VCaP (cell line): ENCODE measurements around the gene ZNF26.

Experiments
- H3K27ac ChIP-seq: fragments of 450-650 bp; 2 replicates; pipeline ENCODE4 v1.5.1; 2017
- CTCF ChIP-seq: fragments of 450-650 bp; conservative IDR thresholded peaks from 2 replicates; pipeline ENCODE4 v1.5.1; 2017; ENCODE audit warnings: mild to moderate bottlenecking, moderate library complexity

ZNF26 gene

GRCh38 chr12:132946246-132946820 is 39.8 kb upstream of the ZNF26 start:
- no peak for TF ChIP-seq CTCF
- no peak overlapping the region for H3K27ac ChIP-seq

- no peak overlapping the region for H3K27ac ChIP-seq
- no peak for TF ChIP-seq CTCF
Measured at GRCh38 chr12:132948146-132949066, 37.8 kb upstream of the ZNF26 start.

GRCh38 chr12:132949936-132950837 is 36.0 kb upstream of the ZNF26 start:
- TF ChIP-seq CTCF: no peak
- H3K27ac ChIP-seq: no peak overlapping the region

GRCh38 chr12:132950844-132951535 is 35.2 kb upstream of the ZNF26 start:
- no peak for TF ChIP-seq CTCF
- no peak overlapping the region for H3K27ac ChIP-seq

- H3K27ac ChIP-seq: no peak overlapping the region
- no peak for TF ChIP-seq CTCF
Measured at GRCh38 chr12:132951649-132952048, 34.5 kb upstream of the ZNF26 start.

GRCh38 chr12:132952371-132953162 is 33.6 kb upstream of the ZNF26 start:
- no peak for TF ChIP-seq CTCF
- H3K27ac ChIP-seq: no peak overlapping the region
